HFFc6 (cell line): ENCODE data around the gene RGS3. TPM values are rescaled to one million over a fixed set of nuclear protein-coding genes. Genes with fewer than 3 reads are reported as not detected.

Source experiments
- DNase-seq: peaks from one replicate; pipeline ENCODE4 v3.0.0-alpha.2; 2018
- H3K27ac Mint-ChIP-seq: 2 replicates; pipeline ENCODE4 v1.8.0; 2020; ENCODE audit warnings: mild to moderate bottlenecking, mixed read lengths
- H3K27me3 Mint-ChIP-seq: 2 replicates; pipeline ENCODE4 v1.8.0; 2021; ENCODE audit warnings: mild to moderate bottlenecking, moderate library complexity, mixed read lengths; ENCODE audit not compliant: insufficient read depth
- H3K36me3 Mint-ChIP-seq: 2 replicates; pipeline ENCODE4 v1.8.0; 2021; ENCODE audit warnings: low read depth, mixed read lengths
- H3K4me1 Mint-ChIP-seq: 2 replicates; pipeline ENCODE4 v1.8.0; 2020; ENCODE audit warnings: low read depth, mixed read lengths
- H3K4me3 Mint-ChIP-seq: 2 replicates; pipeline ENCODE4 v1.8.0; 2020; ENCODE audit warnings: mild to moderate bottlenecking, moderate library complexity, mixed read lengths
- H3K9me3 Mint-ChIP-seq: 2 replicates; pipeline ENCODE4 v1.8.0; 2020; ENCODE audit warnings: mild to moderate bottlenecking, mixed read lengths
- total RNA-seq, 6 experiments: library from RNA; stranded (reverse); fragmentation: NEBNext Ultra II Directional; extraction: Animal tissue kit (Norgen Biotek cat#: 25700); gene quantifications; 2 replicates in 1 of 6; 3 replicates in 5 of 6; pipeline ENCODE4 v1.2.3, GENCODE V29; 2021
- TF ChIP-seq, protein P1 (sequence below): fragments of 200-600 bp; sonication (generic); IDR thresholded peaks from 2 replicates; pipeline ENCODE4 v1.5.0; 2021; ENCODE audit warnings: antibody characterized with exemption, mild to moderate bottlenecking

Gene RGS3
- total RNA-seq, 6 experiments from 2014 or later: 49.7 to 57.0 (median 52.5) TPM

DNA sequence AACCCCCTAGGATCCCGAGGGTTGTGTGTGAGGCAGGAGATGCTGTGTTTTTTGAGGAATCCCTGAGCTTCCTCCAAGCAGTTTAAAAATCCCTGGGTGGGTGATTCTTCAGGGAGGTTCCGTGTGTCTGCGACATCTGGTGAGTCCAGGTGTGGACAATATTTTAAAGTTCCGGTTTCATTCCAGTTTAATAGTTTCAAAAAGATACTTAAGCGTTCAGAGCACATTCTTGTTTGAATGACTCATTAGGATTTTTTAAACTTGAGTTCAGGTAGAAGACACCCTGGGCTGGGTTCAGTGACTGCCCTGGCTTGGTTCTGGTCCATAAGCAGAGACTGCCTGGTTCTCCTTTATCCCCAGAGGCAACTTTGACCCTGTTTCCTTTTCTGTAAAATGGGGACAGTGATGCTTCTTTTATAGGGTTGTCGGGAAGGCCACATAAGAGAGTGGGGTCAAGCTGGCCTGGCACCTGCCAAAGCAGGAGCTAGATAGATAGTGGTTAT lies 119.2 kb downstream of the RGS3 start:
- no peaks in the 10 kb centered on the region for H3K9me3 Mint-ChIP-seq
- TF ChIP-seq, protein P1, sequence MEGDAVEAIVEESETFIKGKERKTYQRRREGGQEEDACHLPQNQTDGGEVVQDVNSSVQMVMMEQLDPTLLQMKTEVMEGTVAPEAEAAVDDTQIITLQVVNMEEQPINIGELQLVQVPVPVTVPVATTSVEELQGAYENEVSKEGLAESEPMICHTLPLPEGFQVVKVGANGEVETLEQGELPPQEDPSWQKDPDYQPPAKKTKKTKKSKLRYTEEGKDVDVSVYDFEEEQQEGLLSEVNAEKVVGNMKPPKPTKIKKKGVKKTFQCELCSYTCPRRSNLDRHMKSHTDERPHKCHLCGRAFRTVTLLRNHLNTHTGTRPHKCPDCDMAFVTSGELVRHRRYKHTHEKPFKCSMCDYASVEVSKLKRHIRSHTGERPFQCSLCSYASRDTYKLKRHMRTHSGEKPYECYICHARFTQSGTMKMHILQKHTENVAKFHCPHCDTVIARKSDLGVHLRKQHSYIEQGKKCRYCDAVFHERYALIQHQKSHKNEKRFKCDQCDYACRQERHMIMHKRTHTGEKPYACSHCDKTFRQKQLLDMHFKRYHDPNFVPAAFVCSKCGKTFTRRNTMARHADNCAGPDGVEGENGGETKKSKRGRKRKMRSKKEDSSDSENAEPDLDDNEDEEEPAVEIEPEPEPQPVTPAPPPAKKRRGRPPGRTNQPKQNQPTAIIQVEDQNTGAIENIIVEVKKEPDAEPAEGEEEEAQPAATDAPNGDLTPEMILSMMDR: no peak
- peak overlapping the region; percentile 38; the same call in 1 of the 2 replicates for H3K27ac Mint-ChIP-seq
- H3K4me3 Mint-ChIP-seq: no peak overlapping the region
- H3K4me1 Mint-ChIP-seq: peaks cover 54% of the 10 kb centered on the region
- H3K27me3 Mint-ChIP-seq: no peaks in the 10 kb centered on the region; the same call in 1 of the 2 replicates
- DNase-seq: no peak
- H3K36me3 Mint-ChIP-seq: no peaks in the 10 kb centered on the region; the same call in 1 of the 2 replicates

DNA sequence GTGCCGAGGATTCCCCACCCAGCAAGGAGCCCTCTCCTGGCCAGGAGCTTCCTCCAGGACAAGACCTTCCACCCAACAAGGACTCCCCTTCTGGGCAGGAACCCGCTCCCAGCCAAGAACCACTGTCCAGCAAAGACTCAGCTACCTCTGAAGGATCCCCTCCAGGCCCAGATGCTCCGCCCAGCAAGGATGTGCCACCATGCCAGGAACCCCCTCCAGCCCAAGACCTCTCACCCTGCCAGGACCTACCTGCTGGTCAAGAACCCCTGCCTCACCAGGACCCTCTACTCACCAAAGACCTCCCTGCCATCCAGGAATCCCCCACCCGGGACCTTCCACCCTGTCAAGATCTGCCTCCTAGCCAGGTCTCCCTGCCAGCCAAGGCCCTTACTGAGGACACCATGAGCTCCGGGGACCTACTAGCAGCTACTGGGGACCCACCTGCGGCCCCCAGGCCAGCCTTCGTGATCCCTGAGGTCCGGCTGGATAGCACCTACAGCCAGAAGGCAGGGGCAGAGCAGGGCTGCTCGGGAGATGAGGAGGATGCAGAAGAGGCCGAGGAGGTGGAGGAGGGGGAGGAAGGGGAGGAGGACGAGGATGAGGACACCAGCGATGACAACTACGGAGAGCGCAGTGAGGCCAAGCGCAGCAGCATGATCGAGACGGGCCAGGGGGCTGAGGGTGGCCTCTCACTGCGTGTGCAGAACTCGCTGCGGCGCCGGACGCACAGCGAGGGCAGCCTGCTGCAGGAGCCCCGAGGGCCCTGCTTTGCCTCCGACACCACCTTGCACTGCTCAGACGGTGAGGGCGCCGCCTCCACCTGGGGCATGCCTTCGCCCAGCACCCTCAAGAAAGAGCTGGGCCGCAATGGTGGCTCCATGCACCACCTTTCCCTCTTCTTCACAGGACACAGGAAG lies 120.2 kb downstream of the RGS3 start:
- Mint-ChIP-seq H3K4me3 (no peak overlapping the region), H3K4me1 (peaks cover 44% of the 10 kb centered on the region), H3K27me3 (no peaks in the 10 kb centered on the region; the same call in 1 of the 2 replicates), H3K9me3 (no peaks in the 10 kb centered on the region), H3K27ac (peak overlapping the region; percentile 24; the same call in 1 of the 2 replicates), H3K36me3 (no peaks in the 10 kb centered on the region; the same call in 1 of the 2 replicates)
- DNase-seq: no peak
- TF ChIP-seq, protein P1: no peak

DNA sequence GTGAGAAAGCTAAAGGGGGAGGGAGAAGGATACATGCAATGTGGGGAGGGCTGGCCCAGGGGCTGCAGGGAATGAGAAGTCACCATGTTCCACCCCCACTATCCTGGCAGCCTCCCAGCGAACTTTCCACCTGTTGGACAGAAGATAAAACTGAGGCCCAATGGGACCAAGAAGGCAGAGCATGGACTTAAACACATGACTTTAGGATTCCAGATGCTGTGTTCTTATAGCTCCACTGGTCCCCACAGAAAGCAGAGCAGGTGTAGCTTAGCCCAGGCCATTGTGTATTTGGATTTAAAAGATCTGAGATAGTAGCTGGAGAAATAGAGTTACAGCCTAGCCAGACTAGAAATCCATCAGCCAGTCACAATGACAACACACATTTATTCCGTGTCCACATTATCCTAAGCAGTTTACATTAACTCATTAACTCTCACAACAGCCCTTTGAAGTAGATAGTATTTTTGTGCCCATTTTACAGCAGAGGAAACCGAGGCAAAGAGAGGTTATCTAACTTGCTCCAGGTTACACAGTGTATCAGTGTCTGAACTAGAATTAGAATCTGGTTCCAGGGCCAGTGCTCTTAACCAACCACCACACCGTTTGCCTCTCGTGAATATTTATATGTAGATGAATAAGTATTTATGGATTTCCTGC lies 121.0 kb downstream of the RGS3 start:
- no peaks in the 10 kb centered on the region for H3K9me3 Mint-ChIP-seq
- no peak for DNase-seq
- H3K36me3 Mint-ChIP-seq: no peaks in the 10 kb centered on the region; the same call in 1 of the 2 replicates
- H3K27me3 Mint-ChIP-seq: no peaks in the 10 kb centered on the region; the same call in 1 of the 2 replicates
- no peak overlapping the region for H3K27ac Mint-ChIP-seq
- TF ChIP-seq, protein P1: no peak
- H3K4me3 Mint-ChIP-seq: no peak overlapping the region
- peaks cover 36% of the 10 kb centered on the region for H3K4me1 Mint-ChIP-seq

DNA sequence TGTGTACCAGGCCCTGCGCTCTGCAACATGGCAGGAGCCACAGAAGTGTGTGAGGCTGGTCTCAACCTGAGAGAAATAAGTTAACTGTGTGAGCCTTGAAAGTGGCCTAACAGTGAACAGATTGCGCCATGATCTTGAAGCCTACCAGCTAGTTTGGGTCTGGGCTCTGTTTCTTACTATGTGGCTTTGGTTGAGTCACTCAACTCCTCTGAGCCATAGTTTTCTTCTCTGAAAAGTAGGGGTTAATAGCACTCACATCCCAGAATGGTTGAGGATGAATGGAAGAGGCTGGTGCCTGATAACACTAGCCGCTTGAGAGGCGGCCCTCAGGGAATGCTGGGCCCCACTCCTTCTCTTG lies 121.5 kb downstream of the RGS3 start:
- Mint-ChIP-seq H3K4me3 (no peak overlapping the region), H3K27ac (no peak overlapping the region), H3K9me3 (no peaks in the 10 kb centered on the region), H3K36me3 (no peaks in the 10 kb centered on the region; the same call in 1 of the 2 replicates), H3K27me3 (no peaks in the 10 kb centered on the region; the same call in 1 of the 2 replicates), H3K4me1 (peaks cover 36% of the 10 kb centered on the region)
- TF ChIP-seq, protein P1: no peak
- DNase-seq: no peak

DNA sequence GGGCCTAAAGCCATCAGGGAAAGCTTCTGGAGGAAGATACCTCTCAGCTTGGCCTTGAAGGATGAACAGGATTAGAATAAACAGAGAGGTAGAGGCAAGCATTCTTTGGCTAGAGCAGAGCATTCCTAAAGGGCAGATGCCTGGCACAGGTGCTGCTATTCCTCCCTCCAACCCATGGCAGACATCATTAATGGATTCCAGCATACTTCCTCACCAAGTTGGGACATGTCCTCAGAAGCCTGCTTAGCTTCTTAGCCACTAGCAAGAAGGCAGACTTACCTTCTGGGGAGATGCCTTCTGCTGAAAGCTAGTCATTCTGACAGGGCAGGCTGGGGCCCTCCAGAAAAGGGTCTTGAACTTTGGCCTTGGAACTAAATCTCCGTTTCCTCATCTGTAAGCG lies 122.0 kb downstream of the RGS3 start:
- Mint-ChIP-seq H3K9me3 (no peaks in the 10 kb centered on the region), H3K4me1 (peaks cover 31% of the 10 kb centered on the region), H3K4me3 (no peak overlapping the region), H3K27me3 (no peaks in the 10 kb centered on the region; the same call in 1 of the 2 replicates), H3K36me3 (no peaks in the 10 kb centered on the region; the same call in 1 of the 2 replicates), H3K27ac (no peak overlapping the region)
- DNase-seq: no peak
- TF ChIP-seq, protein P1: no peak
